ENCODE measurements around the gene CLCN1. TPM values are rescaled to one million over a fixed set of nuclear protein-coding genes. Genes with fewer than 3 reads are reported as not detected.

Gene CLCN1
- total and polyA plus RNA-seq, 2 of the 4 experiments (the other 2 are of a cell fraction): not detected

GRCh38 chr7:143288836-143289235, 27.1 kb upstream of the CLCN1 start (continued):
- TF ChIP-seq MAZ (IDR thresholded peaks at IDR 0.05; ENCODE audit: borderline replicate concordance, low read depth, low read length): no peak
- no peak for TF ChIP-seq CHD1 (IDR thresholded peaks at IDR 0.05; ENCODE audit: low read depth, low read length)
- no peak for TF ChIP-seq RCOR1 (IDR thresholded peaks at IDR 0.05; ENCODE audit: insufficient replicate concordance, low read length)
- TF ChIP-seq MXI1 (IDR thresholded peaks at IDR 0.05; ENCODE audit: borderline replicate concordance, low read depth, low read length): no peak; the same call in 1 of the 2 replicates
- TF ChIP-seq MAFK (IDR thresholded peaks at IDR 0.05; ENCODE audit: low read depth, low read length): no peak
- TF ChIP-seq SMC3 (IDR thresholded peaks at IDR 0.05; ENCODE audit: low read depth, low read length): no peak
- TF ChIP-seq NFE2L2 (IDR thresholded peaks at IDR 0.05; ENCODE audit: low read depth, low read length): no peak
- TF ChIP-seq RAD21 (IDR thresholded peaks at IDR 0.05; ENCODE audit: low read length): no peak

Measured in IMR-90 (cell line).